ENCODE measurements around the gene RXRA.

RXRA gene

GRCh38 chr9:134346151-134346550 lies 19.9 kb downstream of the RXRA start:
- no peak overlapping the region for H3K4me3 ChIP-seq
- peak overlapping the region in 1 of 21 experiments; percentile 28 for H3K27ac ChIP-seq

- Histone ChIP-seq H3K27ac (peak overlapping the region in 3 of 21 experiments; percentile 4 to 10 (median 7)), H3K4me3 (no peak overlapping the region)
Observed at GRCh38 chr9:134346840-134347583, 20.8 kb downstream of the RXRA start.

- Histone ChIP-seq H3K27ac (peak overlapping the region in 1 of 21 experiments; percentile 9), H3K4me3 (no peak overlapping the region)
Observed at GRCh38 chr9:134347996-134348395, 21.7 kb downstream of the RXRA start.

GRCh38 chr9:134348404-134349155 lies 22.3 kb downstream of the RXRA start:
- H3K27ac ChIP-seq: peak overlapping the region in 4 of 21 experiments; percentile 3 to 9 (median 7)

GRCh38 chr9:134349936-134350335 lies 23.7 kb downstream of the RXRA start:
- Histone ChIP-seq H3K4me3 (no peak overlapping the region), H3K27ac (peak overlapping the region in 6 of 21 experiments; percentile 13 to 59 (median 43))

More at GRCh38 chr9:134348404-134349155, 22.3 kb downstream of the RXRA start:
- no peak overlapping the region for H3K4me3 ChIP-seq

GRCh38 chr9:134350416-134350994 lies 24.2 kb downstream of the RXRA start:
- peak overlapping the region in 7 of 21 experiments; percentile 13 to 59 (median 40) for H3K27ac ChIP-seq
- no peak overlapping the region for H3K4me3 ChIP-seq

GRCh38 chr9:134351606-134352176 lies 25.4 kb downstream of the RXRA start:
- Histone ChIP-seq H3K27ac (peak overlapping the region in 8 of 21 experiments; percentile 0 to 90 (median 54)), H3K4me3 (no peak overlapping the region)

GRCh38 chr9:134352247-134352933 lies 26.1 kb downstream of the RXRA start:
- H3K4me3 ChIP-seq: no peak overlapping the region
- peak overlapping the region in 13 of 21 experiments; percentile 7 to 91 (median 54) for H3K27ac ChIP-seq

- Histone ChIP-seq H3K27ac (peak overlapping the region in 15 of 21 experiments; percentile 6 to 91 (median 54)), H3K4me3 (no peak overlapping the region)
Observed at GRCh38 chr9:134353539-134353938, 27.3 kb downstream of the RXRA start.

- no peak overlapping the region for H3K4me3 ChIP-seq
- peak overlapping the region in 19 of 21 experiments; percentile 53 to 91 (median 83) for H3K27ac ChIP-seq
Observed at GRCh38 chr9:134355158-134355557, 28.9 kb downstream of the RXRA start.

- Histone ChIP-seq H3K27ac (peak overlapping the region in 20 of 21 experiments; percentile 65 to 91 (median 83)), H3K4me3 (peak overlapping the region in 1 of 7 experiments; percentile 25)
Observed at GRCh38 chr9:134355561-134356279, 29.5 kb downstream of the RXRA start.

- Histone ChIP-seq H3K4me3 (peak overlapping the region in 2 of 7 experiments; percentile 6 to 25), H3K27ac (peak overlapping the region; percentile 24 to 91 (median 83))
Observed at GRCh38 chr9:134356496-134357470, 30.5 kb downstream of the RXRA start.

GRCh38 chr9:134357631-134358025 lies 31.4 kb downstream of the RXRA start:
- no peak overlapping the region for H3K4me3 ChIP-seq
- peak overlapping the region in 20 of 21 experiments; percentile 60 to 91 (median 82) for H3K27ac ChIP-seq

- peak overlapping the region; percentile 18 to 91 (median 80) for H3K27ac ChIP-seq
- H3K4me3 ChIP-seq: no peak overlapping the region
Observed at GRCh38 chr9:134358026-134358661, 31.9 kb downstream of the RXRA start.

- H3K4me3 ChIP-seq: no peak overlapping the region
- peak overlapping the region; percentile 18 to 91 (median 80) for H3K27ac ChIP-seq
Observed at GRCh38 chr9:134358662-134359319, 32.5 kb downstream of the RXRA start.

GRCh38 chr9:134359493-134360179 lies 33.4 kb downstream of the RXRA start:
- peak overlapping the region in 18 of 21 experiments; percentile 11 to 91 (median 82) for H3K27ac ChIP-seq
- H3K4me3 ChIP-seq: peak overlapping the region in 1 of 7 experiments; percentile 9
